AG09319 (cell line): Measurements from ENCODE around the gene CPM.

ENCODE experiments used
- DNase-seq: peaks from one replicate; pipeline ENCODE4 v3.0.0-alpha.2; 2010; ENCODE audit warnings: low read depth; ENCODE audit errors: extremely low read depth
- TF ChIP-seq, protein P1 (sequence below): IDR thresholded peaks from 2 replicates; pipeline ENCODE4 v1.5.1; 2011; ENCODE audit warnings: low read depth, mild to moderate bottlenecking, inconsistent platforms, low read length, moderate library complexity

CPM gene

DNA sequence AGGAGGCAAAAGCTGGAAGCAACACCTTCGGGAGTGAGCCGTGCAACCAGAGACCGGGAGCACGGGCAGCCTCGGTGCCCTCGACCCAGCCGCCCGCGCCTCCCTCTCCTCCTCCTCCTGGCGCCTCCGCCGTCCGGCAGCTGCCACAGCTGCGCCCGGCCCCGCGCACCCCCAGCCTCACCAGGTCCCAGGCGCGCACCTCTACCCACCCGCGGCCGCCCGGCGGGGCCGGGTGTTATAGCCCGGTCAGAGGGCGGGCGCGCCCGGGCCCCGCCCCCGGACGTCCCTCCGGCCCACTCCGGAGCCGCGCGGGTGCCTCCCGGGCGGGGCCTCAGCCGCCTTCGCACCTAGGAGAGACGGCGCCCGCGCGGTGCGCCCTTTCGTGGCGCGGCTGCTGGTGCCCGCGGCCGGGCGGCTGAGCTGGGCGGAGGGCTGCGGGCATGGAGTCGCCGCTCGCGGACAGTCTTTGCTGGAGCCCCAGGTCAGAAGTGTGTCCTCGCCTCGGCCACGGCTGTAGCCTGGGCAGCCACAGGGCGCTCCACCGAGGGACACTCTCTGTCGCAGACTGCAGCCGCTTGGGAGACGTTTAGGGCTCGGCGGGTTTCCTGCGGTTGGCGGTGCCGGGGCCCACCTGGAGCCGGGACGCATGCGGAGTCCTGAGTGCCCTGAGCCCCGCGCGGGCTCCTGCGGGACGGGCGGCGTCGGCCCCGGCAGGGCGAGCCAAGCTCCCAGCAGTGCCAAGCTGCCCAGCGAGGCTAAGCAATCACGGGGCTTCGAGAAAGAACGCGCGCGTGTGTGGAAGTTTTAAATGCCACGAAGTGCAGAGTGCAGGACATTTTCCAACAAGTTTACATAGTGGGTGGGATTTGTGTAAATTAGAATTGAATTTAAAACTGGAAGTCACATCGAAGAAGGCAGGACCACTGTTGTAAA is at the start of gene CPM:
TSS of gene CPM (minus strand) at position 211 of the 933 bp plus-strand sequence. CDS start 334 bp downstream, outside the sequence.
- TF ChIP-seq, protein P1, sequence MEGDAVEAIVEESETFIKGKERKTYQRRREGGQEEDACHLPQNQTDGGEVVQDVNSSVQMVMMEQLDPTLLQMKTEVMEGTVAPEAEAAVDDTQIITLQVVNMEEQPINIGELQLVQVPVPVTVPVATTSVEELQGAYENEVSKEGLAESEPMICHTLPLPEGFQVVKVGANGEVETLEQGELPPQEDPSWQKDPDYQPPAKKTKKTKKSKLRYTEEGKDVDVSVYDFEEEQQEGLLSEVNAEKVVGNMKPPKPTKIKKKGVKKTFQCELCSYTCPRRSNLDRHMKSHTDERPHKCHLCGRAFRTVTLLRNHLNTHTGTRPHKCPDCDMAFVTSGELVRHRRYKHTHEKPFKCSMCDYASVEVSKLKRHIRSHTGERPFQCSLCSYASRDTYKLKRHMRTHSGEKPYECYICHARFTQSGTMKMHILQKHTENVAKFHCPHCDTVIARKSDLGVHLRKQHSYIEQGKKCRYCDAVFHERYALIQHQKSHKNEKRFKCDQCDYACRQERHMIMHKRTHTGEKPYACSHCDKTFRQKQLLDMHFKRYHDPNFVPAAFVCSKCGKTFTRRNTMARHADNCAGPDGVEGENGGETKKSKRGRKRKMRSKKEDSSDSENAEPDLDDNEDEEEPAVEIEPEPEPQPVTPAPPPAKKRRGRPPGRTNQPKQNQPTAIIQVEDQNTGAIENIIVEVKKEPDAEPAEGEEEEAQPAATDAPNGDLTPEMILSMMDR = no peak
- DNase-seq = no peak

DNA sequence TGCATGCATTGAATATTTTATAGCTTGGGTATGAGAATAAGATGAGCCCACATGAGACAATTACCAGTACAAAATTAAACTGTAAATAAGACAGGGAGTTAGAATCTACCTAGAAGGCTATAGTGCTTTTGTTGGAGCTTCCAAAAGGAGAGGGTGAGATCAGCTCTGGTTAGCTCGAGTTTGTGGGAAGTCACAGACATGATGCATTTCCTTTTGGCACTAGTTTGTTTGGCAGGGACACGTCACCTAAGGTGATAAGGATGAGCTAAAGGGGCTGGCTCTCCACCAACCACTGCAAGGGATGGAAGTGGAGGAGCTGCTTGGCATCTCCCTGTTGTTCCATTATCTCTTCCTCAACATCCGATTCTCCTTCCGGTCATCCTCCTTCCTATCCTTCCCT is 48.5 kb upstream of the CPM start:
- TF ChIP-seq, protein P1 = no peak
- no peak for DNase-seq

- DNase-seq = no peak
- TF ChIP-seq, protein P1 = no peak
These were observed 47.7 kb upstream of the CPM start for GRCh38 chr12:68980476-68981212.

GRCh38 chr12:68978678-68979077 is 45.7 kb upstream of the CPM start:
- TF ChIP-seq, protein P1 = no peak
- DNase-seq = no peak

- TF ChIP-seq, protein P1 = no peak
- no peak for DNase-seq
These were observed 45.1 kb upstream of the CPM start for GRCh38 chr12:68977909-68978610.

DNA sequence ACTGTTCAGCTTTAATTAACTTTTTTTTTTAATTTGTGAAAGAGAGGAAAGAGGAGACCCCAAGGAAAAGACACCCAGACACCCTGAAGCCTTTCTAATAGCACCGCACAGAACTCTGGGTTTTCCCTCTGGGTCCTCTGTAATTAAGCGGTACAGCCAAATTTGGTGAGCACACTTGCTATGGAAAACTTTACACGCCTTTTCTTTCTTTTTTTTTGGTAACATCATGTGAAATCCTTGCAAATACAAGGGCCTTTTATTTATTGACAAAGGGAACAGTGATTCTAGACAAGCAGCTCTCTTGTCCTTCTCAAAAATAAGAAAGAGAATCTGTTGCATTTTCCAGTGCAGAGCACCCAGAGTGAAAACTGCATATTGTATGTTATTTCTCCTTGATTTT is 44.4 kb upstream of the CPM start:
- no peak for DNase-seq
- TF ChIP-seq, protein P1 = no peak
